CD4-positive, alpha-beta T cell treated with Interleukin-15 for 4 hours (primary cell): ENCODE measurements around the gene SNCAIP.

Experiments used
- DNase-seq: peaks from one replicate; pipeline ENCODE4 v3.0.0-alpha.2; 2020; ENCODE audit warnings: low spot score

SNCAIP gene

DNA sequence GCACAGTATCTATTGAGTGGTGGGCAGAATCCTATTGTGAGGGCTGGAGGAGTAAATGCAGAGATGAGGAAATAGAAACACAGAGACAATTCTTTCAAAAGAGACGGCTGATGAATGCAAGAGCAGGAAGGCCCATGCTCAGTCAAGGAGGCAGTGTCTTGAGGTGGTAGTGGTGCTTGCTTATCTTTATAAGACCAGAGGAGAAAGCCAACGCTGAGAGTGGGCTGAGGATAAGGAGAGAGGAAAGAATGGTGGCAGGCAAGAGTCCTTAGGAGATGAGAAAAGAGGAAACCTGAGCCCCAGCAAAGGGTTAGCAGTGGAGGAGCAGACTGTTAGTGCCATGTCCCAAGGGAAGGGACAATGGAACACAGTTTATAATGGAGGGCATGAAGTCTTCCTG lies 86.0 kb downstream of the SNCAIP start:
- no peak for DNase-seq

DNA sequence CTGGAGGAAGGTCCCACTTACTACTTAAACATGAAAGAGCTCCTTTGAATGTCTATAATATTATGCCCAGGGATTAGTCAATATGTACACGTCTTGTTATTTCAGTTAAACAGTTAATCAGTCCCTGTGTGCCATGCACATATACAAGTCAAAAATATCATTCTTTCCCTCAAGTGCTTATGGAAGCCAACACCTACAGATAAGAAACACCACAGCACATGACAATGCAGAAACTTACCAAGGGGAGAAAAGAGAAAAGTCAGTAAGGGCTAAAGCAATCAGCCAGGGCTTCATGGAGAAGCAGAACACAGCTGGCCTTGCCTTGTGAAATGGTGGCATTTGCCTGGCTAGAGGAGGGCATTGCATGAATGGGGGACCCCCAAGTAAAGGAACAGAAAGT lies 88.3 kb downstream of the SNCAIP start:
- no peak for DNase-seq

DNA sequence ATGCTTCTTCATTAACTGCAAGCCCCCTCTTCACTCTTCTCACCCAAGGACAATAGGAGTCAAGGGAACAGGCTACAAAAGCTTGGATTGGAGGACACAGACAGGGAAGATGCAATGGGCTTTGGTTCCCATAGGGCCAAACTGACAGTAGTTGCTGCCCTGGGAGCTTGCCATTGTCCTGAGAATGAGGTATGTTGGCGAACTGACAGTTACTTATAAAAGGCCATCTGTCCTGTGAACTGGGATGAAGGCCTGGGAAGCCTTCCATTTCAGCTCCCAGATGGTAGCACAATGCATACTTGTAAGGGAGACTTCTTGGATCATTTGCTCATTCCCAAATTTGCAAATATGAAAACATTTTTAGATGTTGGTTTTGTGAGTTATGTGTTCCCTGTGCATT lies 88.9 kb downstream of the SNCAIP start:
- no peak for DNase-seq

DNA sequence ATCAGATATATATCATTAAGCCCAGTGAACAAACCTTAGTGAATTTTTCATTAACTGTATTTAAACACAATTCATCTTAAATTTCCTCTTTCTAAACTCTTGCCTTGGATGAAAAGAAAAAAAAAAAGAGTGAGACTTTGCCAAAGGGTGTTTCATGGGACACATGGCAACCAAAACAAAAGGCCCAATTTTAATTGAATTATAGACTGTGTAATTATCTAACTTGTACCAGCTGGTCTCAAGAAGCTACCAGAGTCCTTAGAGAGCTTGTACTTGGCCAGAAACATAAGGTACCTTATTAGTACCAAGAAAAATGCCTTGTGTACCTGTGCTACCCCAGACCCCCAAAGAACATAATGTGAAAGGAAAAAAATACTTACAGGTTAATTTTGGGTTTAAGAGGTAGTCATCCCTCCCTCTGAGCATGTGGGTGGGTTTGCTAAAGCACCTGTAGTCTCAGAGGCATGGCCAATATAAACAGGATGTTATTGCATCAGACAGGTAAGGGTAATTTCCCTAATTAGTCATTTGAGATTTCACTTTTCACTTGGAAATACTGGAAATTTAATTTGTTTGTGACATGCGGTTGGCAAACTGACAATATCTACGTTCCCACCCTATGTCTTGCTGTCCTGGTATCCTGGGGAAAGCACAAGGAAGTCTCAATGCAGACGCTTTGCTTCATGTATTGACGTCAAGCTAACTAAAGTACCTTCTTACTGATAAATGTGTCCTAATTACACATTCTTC lies 90.1 kb downstream of the SNCAIP start:
- DNase-seq: no peak

DNA sequence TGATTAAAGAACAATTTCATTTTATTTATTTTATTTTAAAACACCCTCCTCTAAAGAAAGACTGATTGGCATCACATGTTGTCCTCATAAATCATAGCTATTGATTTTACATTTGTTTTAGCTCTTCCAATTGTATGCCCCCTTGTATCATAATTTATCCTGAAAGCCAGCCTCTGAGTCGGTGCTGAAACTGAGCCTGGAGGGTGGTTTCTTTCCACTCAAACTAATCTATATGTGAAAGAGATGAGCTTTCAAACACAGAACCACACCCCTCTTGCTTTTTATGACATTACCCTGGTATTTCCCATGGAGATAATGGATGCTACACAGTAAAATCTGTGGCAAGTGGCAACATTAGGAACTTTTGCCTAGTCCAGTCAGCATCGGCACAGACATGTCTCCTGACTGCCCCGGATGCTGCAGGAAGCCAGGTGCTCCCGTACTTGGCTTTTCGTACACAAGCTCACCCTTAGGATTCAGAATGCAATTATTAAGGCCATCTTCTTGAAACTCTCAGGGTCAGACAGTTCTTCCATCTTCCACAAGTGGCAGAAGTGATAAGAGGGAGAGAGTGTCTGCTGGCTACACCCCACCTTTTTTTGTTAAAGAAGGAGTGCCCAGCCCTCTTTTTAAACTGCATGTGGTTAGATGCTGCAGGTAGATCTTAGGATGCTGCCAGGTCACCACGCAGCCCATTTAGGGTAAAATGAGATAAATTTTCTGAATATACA lies 91.1 kb downstream of the SNCAIP start:
- DNase-seq: no peak

DNA sequence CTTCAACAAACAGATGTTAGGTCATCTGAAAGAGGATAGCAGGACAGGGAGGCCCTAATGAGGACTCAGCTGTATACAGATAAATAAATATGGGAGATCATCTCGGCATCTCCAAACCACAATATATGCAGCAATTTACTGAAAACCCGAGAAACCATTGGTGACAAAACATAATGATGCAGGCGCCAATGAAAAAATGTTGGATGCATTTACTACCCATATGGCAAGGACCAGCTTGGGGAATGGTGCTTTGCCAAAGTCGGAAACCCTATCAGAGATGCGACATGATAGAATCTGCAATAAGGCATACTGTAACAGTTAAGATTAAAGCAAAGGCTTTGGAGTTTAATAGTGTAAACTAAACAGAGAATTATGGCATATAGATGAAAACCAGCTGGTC lies 92.0 kb downstream of the SNCAIP start:
- DNase-seq: no peak

DNA sequence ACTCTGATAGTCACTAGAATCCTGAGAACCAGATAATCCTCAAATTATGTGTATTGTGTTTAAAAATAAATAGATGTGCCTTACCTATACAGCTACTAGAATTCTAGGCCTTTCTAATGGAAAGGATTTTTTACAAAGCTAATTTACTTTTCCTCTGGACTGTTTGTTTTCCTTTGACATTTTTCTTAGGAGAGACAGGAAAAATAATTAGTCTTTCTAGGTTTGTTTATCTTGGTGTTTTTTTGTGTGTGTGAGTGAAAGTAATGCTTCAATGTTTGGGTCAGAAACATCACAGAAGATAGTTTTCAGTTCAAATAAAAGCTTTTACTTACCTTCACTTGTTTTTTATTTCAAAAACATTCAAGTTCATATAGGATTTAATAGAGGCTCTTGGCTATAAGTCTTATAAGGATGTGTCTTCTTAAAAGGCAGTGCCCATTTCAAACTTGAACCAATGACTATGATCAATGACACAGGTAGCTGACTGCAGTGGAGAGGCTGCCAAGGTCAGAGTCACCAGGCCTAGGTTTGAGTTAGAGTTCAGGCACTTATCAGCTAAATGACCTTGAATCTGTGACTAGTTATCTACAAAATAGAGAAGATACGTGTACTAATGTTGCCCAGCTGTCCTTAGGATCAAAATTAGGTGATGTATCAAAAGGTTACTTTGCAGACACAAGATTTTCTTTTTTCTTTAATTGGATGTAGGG lies 92.8 kb downstream of the SNCAIP start:
- DNase-seq: no peak

DNA sequence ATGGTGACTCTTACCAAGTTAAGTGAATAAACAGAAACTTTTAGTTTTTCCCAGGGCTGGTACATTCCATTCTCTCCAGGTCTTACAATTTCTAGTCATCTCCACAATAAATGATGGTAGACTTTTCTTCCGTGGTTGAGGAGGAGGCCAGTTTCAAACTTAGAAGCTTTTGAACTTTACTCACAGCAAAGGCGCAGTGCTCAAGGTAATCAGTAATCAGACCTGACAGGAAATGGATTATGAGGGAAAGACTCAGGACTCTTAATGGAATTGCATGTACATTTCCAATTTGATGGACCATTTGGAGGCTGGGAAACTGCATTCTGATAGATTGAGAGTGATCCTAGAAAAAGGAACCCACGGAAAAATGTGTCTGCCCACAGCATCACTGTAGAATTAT lies 93.7 kb downstream of the SNCAIP start:
- no peak for DNase-seq

DNA sequence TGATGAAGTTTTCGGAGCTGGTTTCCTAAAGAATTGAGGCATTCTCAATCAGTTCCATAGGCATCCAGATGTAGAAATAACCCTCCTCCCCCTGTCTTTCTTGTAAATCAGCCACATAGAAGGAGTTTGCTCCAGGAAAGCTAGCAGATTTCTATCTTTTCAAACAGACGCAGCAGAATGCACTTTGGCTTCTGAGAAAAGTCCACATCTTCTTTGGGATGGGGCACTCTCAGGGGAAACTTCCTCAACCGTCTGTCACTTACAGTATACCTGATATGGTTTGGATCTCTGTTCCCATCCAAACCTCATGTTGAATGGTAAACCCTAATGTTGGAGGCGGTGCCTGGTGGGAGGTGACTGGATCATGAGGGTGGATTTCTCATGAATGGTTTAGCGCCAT lies 94.1 kb downstream of the SNCAIP start:
- no peak for DNase-seq

DNA sequence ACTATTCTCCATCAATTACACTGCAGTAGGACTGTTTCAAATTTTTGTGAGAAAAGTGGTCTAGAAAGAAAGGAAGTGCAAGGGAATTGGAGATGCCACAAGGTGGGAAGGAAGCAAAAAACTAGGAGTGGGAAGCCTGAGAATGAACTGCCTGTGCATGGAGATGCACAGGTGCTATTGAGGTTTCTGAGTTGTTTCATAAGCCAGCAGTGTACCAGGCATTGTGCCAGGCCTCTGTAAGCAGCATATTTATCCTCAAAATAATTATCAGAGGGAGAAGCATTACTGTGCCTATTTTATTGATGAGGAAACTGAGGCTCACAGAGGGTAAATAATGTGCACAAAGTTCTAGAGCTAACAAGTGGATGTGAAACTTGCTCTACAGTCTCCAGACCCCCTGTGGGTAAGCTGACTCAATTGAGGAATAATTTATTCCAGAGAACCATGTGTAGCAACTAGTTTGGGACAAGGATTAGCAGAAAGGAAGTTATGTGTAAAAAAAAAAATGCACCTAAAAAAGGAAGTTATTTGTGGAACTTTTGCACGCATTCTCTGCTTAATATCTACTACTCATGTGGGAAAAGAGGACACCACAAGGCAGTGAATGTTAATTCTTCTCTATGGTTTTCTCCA lies 96.7 kb downstream of the SNCAIP start:
- DNase-seq: no peak

DNA sequence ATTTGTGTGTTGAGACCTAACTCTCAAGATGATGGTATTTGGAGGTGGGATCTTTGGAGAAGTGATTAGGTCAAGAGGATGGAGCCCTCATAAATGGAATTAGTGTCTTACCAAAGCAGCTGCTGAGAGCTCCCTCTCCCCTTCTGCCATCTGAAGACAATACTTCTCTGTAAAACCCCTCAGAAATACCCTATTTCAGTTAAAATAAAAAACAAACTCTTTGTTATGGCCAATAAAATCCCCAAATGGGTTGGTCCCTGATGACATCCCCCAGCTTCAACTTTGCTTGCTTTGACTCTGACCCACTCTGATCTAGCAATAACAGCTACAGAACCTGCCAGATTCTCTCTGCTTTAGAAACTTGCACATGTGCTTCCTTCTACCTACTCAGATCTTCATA lies 100.9 kb downstream of the SNCAIP start:
- DNase-seq: no peak

DNA sequence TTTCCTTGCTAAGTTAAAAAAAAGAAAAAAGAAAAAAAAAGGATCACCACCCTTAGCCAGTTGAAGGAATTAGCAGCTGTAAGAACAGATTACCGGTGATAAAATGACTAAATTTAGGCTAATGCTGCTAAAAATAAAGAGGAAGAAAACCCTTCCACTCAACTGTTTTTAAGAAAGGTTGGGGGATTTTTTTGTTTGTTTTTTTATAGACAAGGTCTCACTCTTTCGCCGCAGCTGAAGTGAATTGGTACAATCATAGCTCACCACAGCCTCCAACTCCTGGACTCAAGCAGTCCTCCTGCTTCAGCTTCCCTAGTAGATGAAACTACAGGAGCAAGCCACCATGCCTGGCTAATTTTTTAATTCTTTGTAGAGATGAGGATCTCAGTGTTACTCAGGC lies 101.7 kb downstream of the SNCAIP start:
- DNase-seq: no peak

DNA sequence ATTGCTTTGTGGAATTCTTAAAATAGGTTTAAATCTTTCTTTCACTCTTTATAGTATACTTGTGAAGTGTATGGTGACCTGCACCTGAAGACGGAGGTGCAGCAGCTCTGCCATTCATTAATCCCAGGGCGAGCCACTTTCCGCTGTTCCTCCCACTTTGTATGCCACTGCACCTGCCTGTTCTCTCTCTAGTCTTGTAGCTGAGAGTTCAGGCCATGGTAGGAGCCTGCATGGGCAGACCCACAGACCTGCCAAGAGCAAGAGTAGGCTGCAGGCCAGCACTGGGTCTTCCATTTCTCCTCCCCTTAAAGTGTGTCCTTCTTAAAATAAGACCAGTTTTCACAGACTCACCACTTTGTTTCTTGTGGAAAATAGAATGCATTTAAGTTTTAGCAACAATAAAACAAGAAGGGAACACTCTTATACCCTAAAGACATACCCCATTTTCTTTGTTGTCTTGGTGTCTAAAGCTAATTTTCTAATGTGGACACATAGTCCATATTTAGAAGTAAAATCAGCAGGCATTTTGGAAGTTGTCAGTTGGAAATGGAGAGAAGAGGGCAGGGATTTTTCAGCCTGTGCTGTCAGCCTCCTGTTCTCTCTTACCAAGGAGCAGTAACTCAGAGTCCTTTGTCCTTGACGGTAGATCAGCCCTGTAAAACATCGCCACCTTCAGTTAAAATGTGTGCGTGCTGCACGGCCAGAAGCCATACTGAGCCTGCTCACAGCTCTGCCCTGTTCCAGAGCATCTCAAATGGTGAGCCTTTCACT lies 103.2 kb downstream of the SNCAIP start:
- DNase-seq: no peak

DNA sequence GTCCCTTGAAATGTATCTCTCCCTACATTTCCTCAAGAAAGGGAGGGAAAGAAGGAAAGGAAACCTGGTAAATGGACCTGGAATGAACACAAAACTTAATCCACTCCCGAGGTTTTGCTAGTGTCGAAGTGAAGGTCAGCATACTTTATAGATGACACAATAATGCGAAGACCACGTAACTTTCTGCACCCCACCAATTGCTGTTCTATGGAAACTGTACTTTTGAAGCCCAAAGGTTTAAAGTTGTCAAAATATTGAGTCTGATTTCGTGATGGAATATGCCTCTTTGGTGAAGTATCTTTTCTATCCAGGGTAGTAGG lies 103.7 kb downstream of the SNCAIP start:
- no peak for DNase-seq

DNA sequence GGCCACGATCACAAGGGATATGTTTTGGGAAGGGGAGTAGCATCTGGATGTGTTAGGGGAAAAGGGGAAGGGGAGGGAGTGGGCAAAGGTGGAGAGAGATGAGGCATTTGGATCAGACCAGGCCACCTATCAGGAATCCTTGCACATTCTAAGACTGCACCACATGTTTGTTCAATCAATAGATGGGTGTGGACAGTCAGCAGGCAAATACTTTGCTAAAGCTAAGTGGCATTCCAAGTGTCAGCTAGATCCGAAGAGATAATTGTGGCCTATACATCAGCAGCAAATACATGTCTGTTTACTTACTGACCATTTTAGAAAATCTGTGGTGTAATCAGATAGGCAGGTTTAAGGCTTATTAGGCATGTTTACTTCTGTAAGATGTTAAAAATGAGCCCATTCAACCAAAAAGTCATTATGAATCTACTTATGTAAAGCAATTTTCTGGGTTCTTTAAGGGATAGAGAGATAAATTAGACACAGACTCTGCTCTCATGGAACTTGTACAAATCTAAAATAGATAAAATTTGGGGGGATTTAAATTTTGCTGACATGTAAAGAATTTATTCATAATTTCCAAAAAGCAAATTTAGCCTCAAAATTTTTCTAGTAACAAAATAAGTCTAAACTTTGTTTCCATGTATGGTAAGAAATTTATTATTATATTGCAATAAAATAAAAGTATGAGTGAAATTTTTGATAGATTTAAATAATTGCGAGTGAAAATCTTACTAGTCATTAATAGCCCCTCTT lies 107.3 kb downstream of the SNCAIP start:
- DNase-seq: no peak

DNA sequence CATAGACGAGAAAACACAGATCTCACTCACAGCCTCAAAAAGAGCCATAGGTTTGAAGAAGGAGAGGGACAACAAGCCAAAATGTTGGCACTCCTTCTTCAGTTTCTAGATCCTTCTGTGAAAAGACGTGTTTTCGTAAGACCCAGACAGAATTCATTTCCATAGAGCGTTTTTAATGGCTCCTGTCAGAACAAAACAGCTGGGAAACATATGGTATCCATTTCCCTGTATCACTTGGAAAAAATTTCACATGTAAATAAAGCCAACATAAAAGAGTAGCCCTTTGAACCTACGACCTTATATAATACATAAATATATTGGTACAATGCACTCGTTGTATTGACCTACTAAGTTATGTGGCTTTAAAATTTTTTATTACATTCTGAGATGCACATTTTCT lies 108.1 kb downstream of the SNCAIP start:
- DNase-seq: no peak

DNA sequence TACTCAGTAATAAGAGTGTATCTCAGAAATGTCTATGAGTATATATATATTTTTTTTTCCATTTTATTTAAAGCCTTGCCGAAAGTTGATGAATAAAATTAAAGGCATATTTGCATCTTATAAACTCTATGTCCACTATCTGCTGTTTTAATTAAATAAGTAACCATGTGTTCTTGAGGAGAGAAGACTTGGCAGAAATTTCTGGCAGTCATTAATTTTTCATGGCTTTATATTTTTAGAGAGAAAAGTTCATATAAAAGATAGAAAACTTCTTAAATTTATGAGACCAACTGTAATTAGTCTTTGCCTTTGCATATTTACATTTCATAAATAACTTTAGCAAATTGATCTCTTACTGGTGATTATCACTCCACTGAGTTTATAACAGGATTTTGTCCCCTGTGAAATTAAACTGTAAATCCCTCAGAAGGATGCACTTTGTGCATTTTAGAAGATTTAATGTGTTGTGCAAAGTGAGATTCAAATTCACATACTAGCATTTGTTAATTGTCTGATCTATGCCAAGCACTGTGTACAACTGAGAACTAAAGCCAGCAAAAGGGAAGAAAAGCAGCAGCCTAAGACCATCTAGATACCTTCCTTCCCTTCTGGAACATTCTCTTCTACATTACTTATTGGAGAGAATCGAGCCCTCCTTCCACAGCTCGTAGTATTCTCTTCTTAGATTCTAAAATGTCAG lies 108.7 kb downstream of the SNCAIP start:
- no peak for DNase-seq

DNA sequence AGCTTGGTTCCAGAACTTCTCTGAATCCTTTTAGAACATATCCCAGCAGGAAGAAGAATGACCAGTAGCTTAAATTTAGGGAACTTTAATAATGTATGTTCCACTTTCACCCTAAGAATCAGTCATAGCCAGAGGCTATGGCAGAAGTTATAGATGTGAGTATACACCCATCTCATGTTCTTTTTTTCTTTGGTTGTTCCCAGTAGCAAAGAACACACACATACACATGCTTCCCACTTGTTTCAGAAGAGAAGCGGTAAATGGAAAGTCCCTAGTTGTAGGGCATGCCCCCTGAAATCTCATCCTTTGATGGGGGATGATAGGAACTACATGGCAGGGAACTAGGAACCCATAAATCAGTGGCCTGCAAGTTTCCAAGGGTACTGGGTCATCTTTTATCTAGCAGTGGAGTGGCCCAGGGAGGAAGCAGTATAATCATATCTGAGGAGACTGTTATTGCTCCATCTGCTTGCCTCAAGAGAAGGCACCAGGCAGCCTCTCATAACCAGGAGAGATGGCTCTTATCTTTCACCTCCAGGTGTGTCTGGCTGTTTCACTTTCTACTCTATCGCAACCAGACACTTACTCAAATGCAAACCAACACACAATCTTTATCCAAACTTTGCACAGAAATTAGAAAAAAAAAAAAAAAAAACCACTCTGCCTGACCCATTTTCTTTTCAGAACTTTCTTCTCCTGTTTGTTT lies 109.5 kb downstream of the SNCAIP start:
- DNase-seq: no peak

DNA sequence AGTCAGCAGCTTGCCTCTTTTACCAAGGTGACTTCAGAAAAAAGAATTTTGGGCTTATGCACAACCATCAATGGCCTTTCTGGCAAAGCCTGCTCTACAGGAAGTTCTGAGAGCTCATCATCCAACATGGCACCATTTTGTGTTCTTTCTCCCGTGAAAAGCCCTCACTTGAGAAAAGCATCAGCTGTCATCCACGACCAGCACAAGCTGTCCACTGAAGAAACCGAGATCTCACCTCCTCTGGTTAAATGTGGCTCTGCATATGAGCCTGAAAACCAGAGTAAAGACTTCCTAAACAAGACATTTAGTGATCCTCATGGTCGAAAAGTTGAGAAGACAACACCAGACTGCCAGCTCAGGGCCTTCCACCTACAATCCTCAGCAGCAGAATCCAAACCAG lies 111.2 kb downstream of the SNCAIP start:
- DNase-seq: no peak

DNA sequence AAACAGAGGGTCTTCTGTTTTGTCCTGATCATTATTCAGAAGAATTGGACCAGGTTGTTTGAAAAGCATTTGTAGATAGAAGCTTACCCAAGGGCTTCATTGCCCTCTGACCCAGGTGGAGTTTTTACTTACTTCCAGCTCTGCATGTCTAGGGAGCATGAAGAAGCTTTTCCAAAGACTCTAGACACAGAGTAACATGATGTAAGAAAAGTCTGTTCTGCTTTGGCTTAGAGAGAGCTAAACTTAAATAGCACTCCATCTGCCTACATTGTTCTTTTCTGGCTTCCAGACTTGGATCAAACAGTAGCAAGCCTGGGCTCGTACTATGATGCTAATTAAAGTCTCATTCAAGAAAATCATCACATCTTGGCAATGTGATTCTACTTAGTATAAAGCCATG lies 112.1 kb downstream of the SNCAIP start:
- no peak for DNase-seq
